ENCODE data around the gene PUM2. TPM values are rescaled to one million over a fixed set of nuclear protein-coding genes. Genes with fewer than 3 reads are reported as not detected.

PUM2 gene
- total RNA-seq, 5 donors from 2014 or later (not counting 1 experiment from before 2014, with no cell fraction given): 128 to 154 (median 138) TPM

- Mint-ChIP-seq H3K4me1 (no peaks in the 10 kb centered on the region), H3K27me3 (peaks cover 33 to 53% of the 10 kb centered on the region in 2 donors), H3K27ac (no peak overlapping the region), H3K9me3 (no peaks in the 10 kb centered on the region), H3K4me3 (no peak overlapping the region), H3K36me3 (no peaks in the 10 kb centered on the region)
- no peak overlapping the region for H3K27ac ChIP-seq (ENCODE audit: low read length)
- H3K36me3 ChIP-seq (ENCODE audit: control insufficient read depth in 2 of 2, extremely low read depth in 1 of 2, insufficient read depth in 1 of 2, low read length in 1 of 2): no peaks in the 10 kb centered on the region
- H3K27me3 ChIP-seq (replicated peaks in 1 of 2; ENCODE audit: control insufficient read depth in 2 of 2, extremely low read depth in 1 of 2, insufficient read depth in 2 of 2, low read length in 1 of 2): peaks cover 4 to 31% of the 10 kb centered on the region in 2 experiments
- DNase-seq: no peak
- ATAC-seq (replicated peaks in 1 of 4): no peak
- CTCF ChIA-PET: no interaction called here
- H3K4me3 ChIP-seq (ENCODE audit: control insufficient read depth in 1 of 2, extremely low read depth in 1 of 2, low read length in 1 of 2): no peak overlapping the region
- peaks cover under 1% of the 10 kb centered on the region for H3K9me3 ChIP-seq
- POLR2A ChIA-PET: no interaction called here
- H3K4me1 ChIP-seq (ENCODE audit: control insufficient read depth in 1 of 2, extremely low read depth in 1 of 2, insufficient read depth in 2 of 2, low read length in 2 of 2): no peaks in the 10 kb centered on the region
- 87% methylated on average over 4 of the region's 5 CpGs for WGBS (ENCODE audit: insufficient coverage)
These were observed 117.8 kb downstream of the PUM2 start for GRCh38 chr2:20232837-20233207.

- WGBS (ENCODE audit: insufficient coverage): 81% methylated on average over 4 of the region's 6 CpGs
These were observed 119.0 kb downstream of the PUM2 start for GRCh38 chr2:20231598-20232026.

GRCh38 chr2:20231159-20231558, 119.5 kb downstream of the PUM2 start:
- ChIA-PET CTCF (no interaction called here), POLR2A (no interaction called here)
- no peak for DNase-seq
- Histone ChIP-seq H3K27me3 (replicated peaks in 1 of 2; ENCODE audit: control insufficient read depth in 2 of 2, extremely low read depth in 1 of 2, insufficient read depth in 2 of 2, low read length in 1 of 2) (peaks cover 3 to 39% of the 10 kb centered on the region in 2 experiments), H3K36me3 (ENCODE audit: control insufficient read depth in 2 of 2, extremely low read depth in 1 of 2, insufficient read depth in 1 of 2, low read length in 1 of 2) (no peaks in the 10 kb centered on the region), H3K4me1 (ENCODE audit: control insufficient read depth in 1 of 2, extremely low read depth in 1 of 2, insufficient read depth in 2 of 2, low read length in 2 of 2) (no peaks in the 10 kb centered on the region), H3K4me3 (ENCODE audit: control insufficient read depth in 1 of 2, extremely low read depth in 1 of 2, low read length in 1 of 2) (no peak overlapping the region), H3K9me3 (no peaks in the 10 kb centered on the region), H3K27ac (ENCODE audit: low read length) (no peak overlapping the region)
- peak overlapping the region in 1 of 2 donors; percentile 58 for H3K27ac Mint-ChIP-seq
- H3K9me3 Mint-ChIP-seq: no peaks in the 10 kb centered on the region
- H3K36me3 Mint-ChIP-seq: no peaks in the 10 kb centered on the region
- no peaks in the 10 kb centered on the region for H3K4me1 Mint-ChIP-seq
- H3K27me3 Mint-ChIP-seq: peaks cover 27 to 55% of the 10 kb centered on the region in 2 donors
- no peak overlapping the region for H3K4me3 Mint-ChIP-seq
- WGBS (ENCODE audit: insufficient coverage): 75% methylated on average over 6 of the region's 6 CpGs
- ATAC-seq (replicated peaks in 1 of 4): no peak

More at GRCh38 chr2:20231598-20232026, 119.0 kb downstream of the PUM2 start:
- ChIA-PET POLR2A (no interaction called here), CTCF (no interaction called here)
- Mint-ChIP-seq H3K4me1 (no peaks in the 10 kb centered on the region), H3K9me3 (no peaks in the 10 kb centered on the region), H3K27me3 (peaks cover 31 to 53% of the 10 kb centered on the region in 2 donors), H3K4me3 (no peak overlapping the region), H3K36me3 (no peaks in the 10 kb centered on the region), H3K27ac (no peak overlapping the region)
- Histone ChIP-seq H3K27ac (ENCODE audit: low read length) (no peak overlapping the region), H3K36me3 (ENCODE audit: control insufficient read depth in 2 of 2, extremely low read depth in 1 of 2, insufficient read depth in 1 of 2, low read length in 1 of 2) (no peaks in the 10 kb centered on the region), H3K9me3 (no peaks in the 10 kb centered on the region), H3K4me1 (ENCODE audit: control insufficient read depth in 1 of 2, extremely low read depth in 1 of 2, insufficient read depth in 2 of 2, low read length in 2 of 2) (no peaks in the 10 kb centered on the region), H3K27me3 (replicated peaks in 1 of 2; ENCODE audit: control insufficient read depth in 2 of 2, extremely low read depth in 1 of 2, insufficient read depth in 2 of 2, low read length in 1 of 2) (peaks cover 3 to 36% of the 10 kb centered on the region in 2 experiments), H3K4me3 (ENCODE audit: control insufficient read depth in 1 of 2, extremely low read depth in 1 of 2, low read length in 1 of 2) (no peak overlapping the region)
- DNase-seq: no peak
- no peak for ATAC-seq (replicated peaks in 1 of 4)

GRCh38 chr2:20230114-20230425, 120.6 kb downstream of the PUM2 start:
- peaks cover 31 to 59% of the 10 kb centered on the region in 2 donors for H3K27me3 Mint-ChIP-seq
- WGBS (ENCODE audit: insufficient coverage): 80% methylated on average over 2 of the region's 4 CpGs
- CTCF ChIA-PET: interaction anchor here in 1 of 2 donors (0.9 kb wide), 1 partner anchor 8 kb away, joined by 3 read pairs; no protein-coding TSS in a partner anchor

GRCh38 chr2:20229322-20230113, 121.1 kb downstream of the PUM2 start:
- 56% methylated on average over 4 of the region's 8 CpGs for WGBS (ENCODE audit: insufficient coverage)
- H3K27me3 Mint-ChIP-seq: peaks cover 31 to 56% of the 10 kb centered on the region in 2 donors
- no peaks in the 10 kb centered on the region for H3K36me3 ChIP-seq (ENCODE audit: control insufficient read depth in 2 of 2, extremely low read depth in 1 of 2, insufficient read depth in 1 of 2, low read length in 1 of 2)

More at GRCh38 chr2:20230114-20230425, 120.6 kb downstream of the PUM2 start:
- Histone ChIP-seq H3K27ac (ENCODE audit: low read length) (no peak overlapping the region), H3K4me3 (ENCODE audit: control insufficient read depth in 1 of 2, extremely low read depth in 1 of 2, low read length in 1 of 2) (no peak overlapping the region), H3K4me1 (ENCODE audit: control insufficient read depth in 1 of 2, extremely low read depth in 1 of 2, insufficient read depth in 2 of 2, low read length in 2 of 2) (peaks cover 0 to 8% of the 10 kb centered on the region in 2 experiments), H3K36me3 (ENCODE audit: control insufficient read depth in 2 of 2, extremely low read depth in 1 of 2, insufficient read depth in 1 of 2, low read length in 1 of 2) (no peaks in the 10 kb centered on the region), H3K27me3 (replicated peaks in 1 of 2; ENCODE audit: control insufficient read depth in 2 of 2, extremely low read depth in 1 of 2, insufficient read depth in 2 of 2, low read length in 1 of 2) (peaks cover 3 to 46% of the 10 kb centered on the region in 2 experiments), H3K9me3 (no peaks in the 10 kb centered on the region)
- POLR2A ChIA-PET: no interaction called here
- Mint-ChIP-seq H3K9me3 (no peaks in the 10 kb centered on the region), H3K27ac (no peak overlapping the region), H3K4me1 (peaks cover 0 to 5% (median 4%) of the 10 kb centered on the region in 3 donors), H3K4me3 (no peak overlapping the region), H3K36me3 (no peaks in the 10 kb centered on the region)
- DNase-seq (no peak), ATAC-seq (replicated peaks in 1 of 4) (no peak)

GRCh38 chr2:20227894-20228505, 122.6 kb downstream of the PUM2 start:
- no peaks in the 10 kb centered on the region for H3K9me3 ChIP-seq
- 84% methylated on average over 8 of the region's 10 CpGs for WGBS (ENCODE audit: insufficient coverage)
- H3K27ac ChIP-seq (ENCODE audit: low read length): no peak overlapping the region
- no peak overlapping the region for H3K4me3 ChIP-seq (ENCODE audit: control insufficient read depth in 1 of 2, extremely low read depth in 1 of 2, low read length in 1 of 2)
- peaks cover 31 to 55% of the 10 kb centered on the region in 2 donors for H3K27me3 Mint-ChIP-seq
- POLR2A ChIA-PET: no interaction called here
- H3K36me3 ChIP-seq (ENCODE audit: control insufficient read depth in 2 of 2, extremely low read depth in 1 of 2, insufficient read depth in 1 of 2, low read length in 1 of 2): no peaks in the 10 kb centered on the region
- DNase-seq (no peak), ATAC-seq (replicated peaks in 1 of 4) (no peak)
- H3K36me3 Mint-ChIP-seq: no peaks in the 10 kb centered on the region
- H3K4me1 ChIP-seq (ENCODE audit: control insufficient read depth in 1 of 2, extremely low read depth in 1 of 2, insufficient read depth in 2 of 2, low read length in 2 of 2): peaks cover 0 to 20% of the 10 kb centered on the region in 2 experiments
- peaks cover 3 to 52% of the 10 kb centered on the region in 2 experiments for H3K27me3 ChIP-seq (replicated peaks in 1 of 2; ENCODE audit: control insufficient read depth in 2 of 2, extremely low read depth in 1 of 2, insufficient read depth in 2 of 2, low read length in 1 of 2)
- no peak overlapping the region for H3K27ac Mint-ChIP-seq
- H3K9me3 Mint-ChIP-seq: no peaks in the 10 kb centered on the region
- CTCF ChIA-PET: no interaction called here
- no peak overlapping the region for H3K4me3 Mint-ChIP-seq
- peaks cover 0 to 6% (median 5%) of the 10 kb centered on the region in 3 donors for H3K4me1 Mint-ChIP-seq

More at GRCh38 chr2:20229322-20230113, 121.1 kb downstream of the PUM2 start:
- Histone ChIP-seq H3K27me3 (replicated peaks in 1 of 2; ENCODE audit: control insufficient read depth in 2 of 2, extremely low read depth in 1 of 2, insufficient read depth in 2 of 2, low read length in 1 of 2) (peaks cover 3 to 49% of the 10 kb centered on the region in 2 experiments), H3K27ac (ENCODE audit: low read length) (no peak overlapping the region), H3K9me3 (no peaks in the 10 kb centered on the region), H3K4me3 (ENCODE audit: control insufficient read depth in 1 of 2, extremely low read depth in 1 of 2, low read length in 1 of 2) (no peak overlapping the region), H3K4me1 (ENCODE audit: control insufficient read depth in 1 of 2, extremely low read depth in 1 of 2, insufficient read depth in 2 of 2, low read length in 2 of 2) (peaks cover 0 to 11% of the 10 kb centered on the region in 2 experiments)
- no peak for DNase-seq
- Mint-ChIP-seq H3K4me1 (peaks cover 0 to 5% (median 4%) of the 10 kb centered on the region in 3 donors), H3K36me3 (no peaks in the 10 kb centered on the region), H3K27ac (no peak overlapping the region), H3K9me3 (no peaks in the 10 kb centered on the region), H3K4me3 (no peak overlapping the region)
- POLR2A ChIA-PET: no interaction called here
- no peak for ATAC-seq (replicated peaks in 1 of 4)
- CTCF ChIA-PET: interaction anchor here in 1 of 2 donors (0.9 kb wide), 1 partner anchor 8 kb away, joined by 3 read pairs; no protein-coding TSS in a partner anchor
